ENCODE data around the gene CCDC175. TPM values are rescaled to one million over a fixed set of nuclear protein-coding genes. Genes with fewer than 3 reads are reported as not detected.

The CCDC175 gene
- total RNA-seq, 1 donor from 2014 or later: not detected

GRCh38 chr14:59481871-59482540 is 94.6 kb downstream of the CCDC175 start:
- peak; percentile 38 for DNase-seq

- no peak for DNase-seq
These were observed 95.2 kb downstream of the CCDC175 start for GRCh38 chr14:59481407-59481806.

GRCh38 chr14:59480166-59480565 is 96.4 kb downstream of the CCDC175 start:
- DNase-seq: no peak

GRCh38 chr14:59478540-59478939 is 98.1 kb downstream of the CCDC175 start:
- DNase-seq: no peak

GRCh38 chr14:59475709-59476108 is 100.9 kb downstream of the CCDC175 start:
- DNase-seq: no peak

- no peak for DNase-seq
These were observed 102.4 kb downstream of the CCDC175 start for GRCh38 chr14:59474172-59474571.

GRCh38 chr14:59465316-59466135 is 111.1 kb downstream of the CCDC175 start, which contains the start of gene GPR135:
GPR135 (minus strand) TSS chr14:59465380; CDS start chr14:59465226, 154 bp downstream.
- DNase-seq: peak; percentile 59

- peak; percentile 75 for DNase-seq
These were observed 111.9 kb downstream of the CCDC175 start for GRCh38 chr14:59464486-59465315.

- DNase-seq: no peak
These were observed 112.7 kb downstream of the CCDC175 start for GRCh38 chr14:59463787-59464485.

- DNase-seq: no peak
These were observed 114.7 kb downstream of the CCDC175 start for GRCh38 chr14:59461891-59462290.

GRCh38 chr14:59460378-59460777 is 116.2 kb downstream of the CCDC175 start:
- no peak for DNase-seq

- no peak for DNase-seq
These were observed 118.1 kb downstream of the CCDC175 start for GRCh38 chr14:59458486-59458885.

GRCh38 chr14:59455411-59455810 is 121.2 kb downstream of the CCDC175 start:
- no peak for DNase-seq

Other genes starting within 250 kb of the CCDC175 start
- gene GPR135, start 111.4 kb downstream of the CCDC175 start, total RNA-seq: 2.1 TPM
- gene L3HYPDH, start 92.4 kb downstream of the CCDC175 start, total RNA-seq: 42.9 TPM
- 77.8 TPM for gene JKAMP, start 92.3 kb downstream of the CCDC175 start, total RNA-seq

Measured in tongue (tissue), 2 donors.